HepG2 (cell line): ENCODE measurements around the gene DAD1. TPM values are rescaled to one million over a fixed set of nuclear protein-coding genes. Genes with fewer than 3 reads are reported as not detected.

Source experiments
- ATF3 ChIP-seq: sonication (generic); formaldehyde crosslinking; IDR thresholded peaks from 2 replicates; pipeline ENCODE4 v1.4.0; 2020; ENCODE audit warnings: missing genetic modification reagents
- BCL6 ChIP-seq: IDR thresholded peaks from 2 replicates; pipeline ENCODE4 v1.6.1; 2016; ENCODE audit warnings: missing genetic modification reagents, missing compliant biosample characterization
- EHMT2 ChIP-seq: fragments of 200-600 bp; sonication (generic); IDR thresholded peaks from 2 replicates; pipeline ENCODE4 v1.7.0; 2017; ENCODE audit warnings: antibody characterized with exemption, low read depth, low read length, borderline replicate concordance
- FIP1L1 ChIP-seq: fragments of 200-400 bp; formaldehyde crosslinking; IDR thresholded peaks from 2 replicates; pipeline ENCODE4 v1.6.1; 2018; ENCODE audit warnings: low read depth, mild to moderate bottlenecking, low read length, moderate library complexity, borderline replicate concordance; ENCODE audit not compliant: insufficient read depth
- KDM4B ChIP-seq: sonication (generic); formaldehyde crosslinking; IDR thresholded peaks from 2 replicates; pipeline ENCODE4 v1.4.0; 2020; ENCODE audit warnings: missing genetic modification reagents
- MXD1 ChIP-seq: sonication (generic); formaldehyde crosslinking; IDR thresholded peaks from 2 replicates; pipeline ENCODE4 v1.4.0; 2020; ENCODE audit warnings: mild to moderate bottlenecking, missing genetic modification reagents
- RFX1 ChIP-seq: fragments of 450-650 bp; IDR thresholded peaks from 2 replicates; pipeline ENCODE4 v1.6.1; 2017
- SALL2 ChIP-seq: sonication (generic); formaldehyde crosslinking; IDR thresholded peaks from 2 replicates; pipeline ENCODE4 v1.8.1; 2023; ENCODE audit warnings: mild to moderate bottlenecking, missing genetic modification reagents, inconsistent platforms
- ZBTB10 ChIP-seq: sonication (generic); formaldehyde crosslinking; IDR thresholded peaks from 2 replicates; pipeline ENCODE4 v1.4.0; 2020; ENCODE audit warnings: missing genetic modification reagents, borderline replicate concordance
- ZBTB40 ChIP-seq, 2 experiments: fragments of 450-650 bp in 1 of 2; sonication (generic) in 1 of 2; formaldehyde crosslinking in 1 of 2; IDR thresholded peaks; 2 replicates each; pipeline versions ENCODE4 v1.6.1 to v1.8.0; 2016 to 2022; ENCODE audit warnings: antibody characterized with exemption in 1 of 2, mild to moderate bottlenecking in 1 of 2, missing genetic modification reagents in 1 of 2
- ZNF496 ChIP-seq: sonication (generic); formaldehyde crosslinking; IDR thresholded peaks from 2 replicates; pipeline ENCODE4 v1.8.1; 2023; ENCODE audit warnings: mild to moderate bottlenecking, moderate library complexity, missing genetic modification reagents; ENCODE audit not compliant: insufficient replicate concordance
- ZNF510 ChIP-seq: sonication (generic); formaldehyde crosslinking; IDR thresholded peaks from 2 replicates; pipeline ENCODE4 v1.4.0; 2020; ENCODE audit warnings: low read depth, mild to moderate bottlenecking, missing genetic modification reagents
- polyA plus RNA-seq, 8 experiments: library from polyadenylated mRNA; depleted of rRNA in 3 of 8; stranded (reverse) in 7 of 8; unstranded in 1 of 8; fragments of >200 nt; fragmentation: Illumina TruSeq in 4 of 8; extraction: Trizol in 4 of 8; gene quantifications; 2 replicates each; pipeline versions ENCODE4 v1.2.1 to v1.2.3, GENCODE V29; 2011 to 2016; ENCODE audit warnings: low read depth in 4 of 8, missing spikeins in 1 of 8, mixed read lengths in 1 of 8; ENCODE audit not compliant: insufficient read depth in 1 of 8
- total RNA-seq, 5 experiments: library from RNA; depleted of rRNA; stranded (reverse); fragments of >200 nt; fragmentation: Illumina TruSeq; extraction: Trizol; gene quantifications; 2 replicates each; pipeline ENCODE4 v1.2.3, GENCODE V29; 2016; ENCODE audit warnings: low read depth in 1 of 5
- TF ChIP-seq, protein P1 (sequence below): sonication (generic); formaldehyde crosslinking; IDR thresholded peaks from 2 replicates; pipeline ENCODE4 v1.4.0; 2020; ENCODE audit warnings: missing genetic modification reagents

Gene DAD1
- total and polyA plus RNA-seq, 2 of the 13 experiments (the other 11 are each of a cell fraction or from before 2014, with no cell fraction given), result 558 to 626 TPM

DNA sequence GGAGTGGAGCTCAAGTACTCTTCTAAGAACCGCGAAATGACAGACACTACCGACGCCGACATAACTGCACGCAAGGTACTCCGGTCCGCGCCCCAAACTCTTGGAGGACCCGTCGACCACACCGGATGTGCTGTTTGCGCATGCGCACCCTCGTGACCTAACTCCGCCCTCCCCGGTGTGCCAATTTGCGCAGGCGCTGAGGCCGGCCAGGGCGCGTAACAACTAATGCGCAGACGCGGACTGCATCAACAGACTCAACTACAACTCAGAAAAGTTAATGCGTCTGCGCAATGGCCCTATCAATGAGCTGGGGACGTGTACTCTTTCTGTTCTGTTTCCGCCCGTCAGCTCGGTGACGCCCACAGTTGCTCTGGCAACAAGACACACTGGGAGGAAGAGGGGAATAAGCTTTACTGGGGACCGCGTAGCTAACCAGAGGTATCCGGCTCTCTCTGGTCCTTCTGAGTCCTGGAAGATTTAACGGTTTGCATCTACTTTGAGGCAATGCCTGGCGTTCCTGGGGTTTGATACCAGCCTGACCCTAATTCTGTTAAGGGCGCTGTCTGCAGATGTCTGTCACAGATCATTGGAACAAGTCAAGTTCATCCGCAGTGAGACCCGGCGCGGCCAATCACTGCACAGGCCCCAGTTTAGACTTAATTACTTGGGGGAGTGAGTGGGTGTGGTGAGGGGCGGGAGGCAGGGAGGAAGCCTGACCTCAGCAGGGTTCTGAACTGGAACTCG, at the start of gene DAD1 (continued):
- TF ChIP-seq ZBTB40 (IDR thresholded peaks at IDR 0.05), result no peak
- peak; percentile 78; the same call in 1 of the 2 replicates for TF ChIP-seq ZBTB40 (CRISPR knock-in tag; IDR thresholded peaks at IDR 0.05)
- TF ChIP-seq ZNF496 (CRISPR knock-in tag), result no peak
- TF ChIP-seq KDM4B (CRISPR knock-in tag), result peak; percentile 53; the same call in 1 of the 2 replicates
- TF ChIP-seq EHMT2, result peak; percentile 83; the same call in 1 of the 2 replicates
- no peak for TF ChIP-seq FIP1L1
- no peak for TF ChIP-seq SALL2 (CRISPR knock-in tag)
- TF ChIP-seq ZBTB10 (CRISPR knock-in tag), result no peak; the same call in 1 of the 2 replicates
- TF ChIP-seq, protein P1, sequence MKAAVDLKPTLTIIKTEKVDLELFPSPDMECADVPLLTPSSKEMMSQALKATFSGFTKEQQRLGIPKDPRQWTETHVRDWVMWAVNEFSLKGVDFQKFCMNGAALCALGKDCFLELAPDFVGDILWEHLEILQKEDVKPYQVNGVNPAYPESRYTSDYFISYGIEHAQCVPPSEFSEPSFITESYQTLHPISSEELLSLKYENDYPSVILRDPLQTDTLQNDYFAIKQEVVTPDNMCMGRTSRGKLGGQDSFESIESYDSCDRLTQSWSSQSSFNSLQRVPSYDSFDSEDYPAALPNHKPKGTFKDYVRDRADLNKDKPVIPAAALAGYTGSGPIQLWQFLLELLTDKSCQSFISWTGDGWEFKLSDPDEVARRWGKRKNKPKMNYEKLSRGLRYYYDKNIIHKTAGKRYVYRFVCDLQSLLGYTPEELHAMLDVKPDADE, result no peak; the same call in 1 of the 2 replicates
- TF ChIP-seq ATF3 (CRISPR knock-in tag), result 0 out of 2 replicates have a peak, but pooled peaks have one; percentile 62
- peak; percentile 86; the same call in 1 of the 2 replicates for TF ChIP-seq MXD1 (CRISPR knock-in tag)
- peak; percentile 100 for TF ChIP-seq RFX1
- peak; percentile 98 for TF ChIP-seq ZNF510 (CRISPR knock-in tag)
- TF ChIP-seq BCL6 (CRISPR knock-in tag), result peak; percentile 27; the same call in 1 of the 2 replicates
